ENCODE data around the gene IL31RA. TPM values are rescaled to one million over a fixed set of nuclear protein-coding genes. Genes with fewer than 3 reads are reported as not detected.

IL31RA gene
- total RNA-seq, 4 donors from 2014 or later = 0.07 TPM; not detected in 3

DNA sequence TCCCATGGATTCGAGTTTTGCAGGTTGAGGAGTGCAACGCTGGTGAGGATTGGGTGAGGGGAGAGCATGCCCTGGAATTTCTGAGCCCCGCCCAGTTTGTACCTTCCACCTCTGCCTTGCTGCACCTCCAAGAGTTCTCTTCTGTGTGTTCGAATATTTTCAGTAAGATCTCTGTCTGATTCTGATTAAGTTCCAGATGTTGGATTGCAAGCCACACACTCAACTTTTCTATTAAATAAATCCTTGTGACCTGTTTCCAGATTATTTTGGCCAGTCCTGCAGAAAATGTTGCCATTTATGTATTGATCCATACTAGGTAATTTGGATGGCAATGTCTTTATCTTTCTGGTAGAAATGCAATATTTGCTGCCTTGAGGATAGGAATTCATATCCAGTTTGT is 54.1 kb downstream of the IL31RA start:
- TF ChIP-seq POLR2A (IDR thresholded peaks at IDR 0.05) (no peak), CTCF (IDR thresholded peaks at IDR 0.05) (no peak)
- Histone ChIP-seq H3K4me3 (no peak overlapping the region), H3K27me3 (no peaks in the 10 kb centered on the region), H3K9me3 (no peaks in the 10 kb centered on the region), H3K27ac (no peak overlapping the region), H3K36me3 (no peaks in the 10 kb centered on the region), H3K4me1 (no peaks in the 10 kb centered on the region)
- intact Hi-C loops (cut with DNase I; ENCODE audit: low total_unique reads) = no loop called here
- no peak for DNase-seq

DNA sequence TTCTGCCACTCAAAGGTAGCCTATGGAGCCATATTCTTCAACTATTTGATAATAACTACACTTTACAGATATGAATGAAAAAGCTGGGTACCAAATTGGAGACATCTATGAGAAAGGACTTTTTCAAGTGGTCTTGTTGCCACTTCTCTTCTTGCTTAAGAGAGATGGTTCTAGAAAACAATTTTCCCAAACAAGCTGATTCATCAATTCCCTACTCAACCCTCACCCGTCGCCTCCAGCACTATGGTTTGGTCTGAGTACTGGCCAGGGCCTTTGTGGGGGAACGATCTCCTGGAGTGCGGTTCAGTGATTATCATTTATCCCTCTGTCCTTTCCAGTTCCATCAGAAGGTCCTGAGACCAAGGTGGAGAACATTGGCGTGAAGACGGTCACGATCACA is 56.8 kb downstream of the IL31RA start:
- Histone ChIP-seq H3K36me3 (no peaks in the 10 kb centered on the region), H3K4me3 (no peak overlapping the region), H3K4me1 (no peaks in the 10 kb centered on the region), H3K27ac (no peak overlapping the region), H3K27me3 (no peaks in the 10 kb centered on the region), H3K9me3 (no peaks in the 10 kb centered on the region)
- DNase-seq = no peak
- TF ChIP-seq CTCF (IDR thresholded peaks at IDR 0.05) (no peak), POLR2A (IDR thresholded peaks at IDR 0.05) (no peak)
- intact Hi-C loops (cut with DNase I; ENCODE audit: low total_unique reads) = no loop called here

GRCh38 chr5:55908804-55909203 is 57.6 kb downstream of the IL31RA start:
- H3K4me3 ChIP-seq = no peak overlapping the region
- no peak for DNase-seq
- H3K9me3 ChIP-seq = no peaks in the 10 kb centered on the region
- no peaks in the 10 kb centered on the region for H3K4me1 ChIP-seq
- H3K27me3 ChIP-seq = no peaks in the 10 kb centered on the region
- intact Hi-C loops (cut with DNase I; ENCODE audit: low total_unique reads) = no loop called here
- TF ChIP-seq CTCF (IDR thresholded peaks at IDR 0.05) = no peak
- TF ChIP-seq POLR2A (IDR thresholded peaks at IDR 0.05) = no peak
- no peak overlapping the region for H3K27ac ChIP-seq
- H3K36me3 ChIP-seq = no peaks in the 10 kb centered on the region

GRCh38 chr5:55911784-55912653 is 60.9 kb downstream of the IL31RA start:
- Histone ChIP-seq H3K4me1 (no peaks in the 10 kb centered on the region), H3K9me3 (no peaks in the 10 kb centered on the region), H3K36me3 (no peaks in the 10 kb centered on the region), H3K27ac (no peak overlapping the region), H3K4me3 (no peak overlapping the region), H3K27me3 (no peaks in the 10 kb centered on the region)
- TF ChIP-seq POLR2A (IDR thresholded peaks at IDR 0.05) = no peak
- TF ChIP-seq CTCF (IDR thresholded peaks at IDR 0.05) = no peak
- intact Hi-C loops (cut with DNase I; ENCODE audit: low total_unique reads) = no loop called here
- DNase-seq = no peak

Data from uterus (tissue), 4 donors.